PC-3 (cell line): ENCODE measurements around the gene DKK3. TPM values are rescaled to one million over a fixed set of nuclear protein-coding genes. Genes with fewer than 3 reads are reported as not detected.

Experiments used
- ATAC-seq: fragments of 200-7000 bp; cut with Tn5 transposase; 2 replicates; pipeline ENCODE4 v1.9.1; 2020; ENCODE audit warnings: mild to moderate bottlenecking, moderate library complexity
- BruUV-seq: library from RNA; stranded (reverse); fragments of 400-500 nt; replicated peaks from 2 replicates; lab custom pipeline; 2021; lab: Mats Ljungman, UMichigan
- CTCF ChIA-PET: fragments of 300-600 bp; sonication (Branson Sonifier 250); formaldehyde crosslinking; loops from one replicate; lab custom pipeline; 2022; ENCODE audit warnings: antibody characterized with exemption; lab: Charles Lee
- POLR2A ChIA-PET: fragments of 300-600 bp; sonication (Branson Sonifier 250); formaldehyde crosslinking; loops from one replicate; lab custom pipeline; 2022; ENCODE audit warnings: antibody characterized with exemption; ENCODE audit not compliant: unreplicated experiment; lab: Charles Lee
- DNase-seq: peaks from one replicate; pipeline ENCODE4 v3.0.0-alpha.2; 2015
- H2AFZ ChIP-seq: fragments of 300-600 bp; sonication (generic); 2 replicates; pipeline ENCODE4 v1.6.0; 2016; ENCODE audit warnings: antibody characterized with exemption, low read length
- H3F3A ChIP-seq: fragments of 300-600 bp; sonication (generic); one replicate; pipeline ENCODE4 v1.6.0; 2017; ENCODE audit warnings: antibody characterized with exemption, low read length, control low read depth, mild to moderate bottlenecking; ENCODE audit not compliant: unreplicated experiment
- H3K27ac ChIP-seq: fragments of 300-600 bp; sonication (generic); 2 replicates; pipeline ENCODE4 v1.5.1; 2016; ENCODE audit warnings: mild to moderate bottlenecking, low read length
- H3K27me3 ChIP-seq: fragments of 300-600 bp; sonication (generic); 2 replicates; pipeline ENCODE4 v1.6.1; 2016; ENCODE audit warnings: low read length, mixed read lengths
- H3K36me3 ChIP-seq: fragments of 300-600 bp; sonication (generic); 2 replicates; pipeline ENCODE4 v1.6.1; 2016; ENCODE audit warnings: low read depth, mixed run types, low read length, mixed read lengths
- H3K4me1 ChIP-seq: fragments of 300-600 bp; sonication (generic); 2 replicates; pipeline ENCODE4 v1.5.1; 2016; ENCODE audit warnings: low read length; ENCODE audit not compliant: insufficient read depth
- H3K4me2 ChIP-seq: fragments of 300-600 bp; sonication (generic); 2 replicates; pipeline ENCODE4 v1.6.0; 2016; ENCODE audit warnings: low read length
- H3K4me3 ChIP-seq: fragments of 300-600 bp; sonication (generic); 2 replicates; pipeline ENCODE4 v1.5.1; 2016; ENCODE audit warnings: mild to moderate bottlenecking, low read length, mixed read lengths
- H3K79me2 ChIP-seq: fragments of 300-600 bp; sonication (generic); 2 replicates; pipeline ENCODE4 v1.6.1; 2017; ENCODE audit warnings: low read length, mixed read lengths
- H3K9ac ChIP-seq: fragments of 300-600 bp; sonication (generic); 2 replicates; pipeline ENCODE4 v1.6.0; 2016; ENCODE audit warnings: mild to moderate bottlenecking, low read length
- H3K9me2 ChIP-seq: fragments of 300-600 bp; sonication (generic); replicated peaks from 2 replicates; pipeline ENCODE4 v1.6.1; 2016; ENCODE audit warnings: mixed run types, low read length, mixed read lengths
- H3K9me3 ChIP-seq: fragments of 300-600 bp; sonication (generic); 2 replicates; pipeline ENCODE4 v1.6.1; 2016; ENCODE audit warnings: low read length, mixed read lengths
- H4K20me1 ChIP-seq: fragments of 300-600 bp; sonication (generic); 2 replicates; pipeline ENCODE4 v1.6.1; 2016; ENCODE audit warnings: low read length, mixed read lengths
- EZH2 ChIP-seq: fragments of 300-600 bp; sonication (generic); IDR thresholded peaks from one replicate; pipeline ENCODE4 v1.6.1; 2017; ENCODE audit warnings: antibody characterized with exemption, mild to moderate bottlenecking, low read length; ENCODE audit not compliant: unreplicated experiment
- EZH2phosphoT487 ChIP-seq: fragments of 300-600 bp; sonication (generic); IDR thresholded peaks from 2 replicates; pipeline ENCODE4 v1.6.1; 2018; ENCODE audit warnings: mild to moderate bottlenecking, antibody characterized with exemption, low read length, borderline replicate concordance
- intact Hi-C: fragments of 100-400 bp; cut with micrococcal nuclease; formaldehyde crosslinking; loops from 2 replicates; pipeline ENCODE4 v1.9.0; 2023
- total RNA-seq: library from RNA; depleted of rRNA; stranded (reverse); fragments of >200 nt; gene quantifications from 2 replicates; pipeline ENCODE4 v1.2.3, GENCODE V29; 2014
- TF ChIP-seq, protein P1 (sequence below): fragments of 300-600 bp; sonication (generic); conservative IDR thresholded peaks from 2 replicates; pipeline ENCODE4 v1.5.1; 2017; ENCODE audit warnings: antibody characterized with exemption, low read depth, mild to moderate bottlenecking, low read length

Gene DKK3
- total RNA-seq, 1 experiment from 2014 or later = 0.07 TPM

DNA sequence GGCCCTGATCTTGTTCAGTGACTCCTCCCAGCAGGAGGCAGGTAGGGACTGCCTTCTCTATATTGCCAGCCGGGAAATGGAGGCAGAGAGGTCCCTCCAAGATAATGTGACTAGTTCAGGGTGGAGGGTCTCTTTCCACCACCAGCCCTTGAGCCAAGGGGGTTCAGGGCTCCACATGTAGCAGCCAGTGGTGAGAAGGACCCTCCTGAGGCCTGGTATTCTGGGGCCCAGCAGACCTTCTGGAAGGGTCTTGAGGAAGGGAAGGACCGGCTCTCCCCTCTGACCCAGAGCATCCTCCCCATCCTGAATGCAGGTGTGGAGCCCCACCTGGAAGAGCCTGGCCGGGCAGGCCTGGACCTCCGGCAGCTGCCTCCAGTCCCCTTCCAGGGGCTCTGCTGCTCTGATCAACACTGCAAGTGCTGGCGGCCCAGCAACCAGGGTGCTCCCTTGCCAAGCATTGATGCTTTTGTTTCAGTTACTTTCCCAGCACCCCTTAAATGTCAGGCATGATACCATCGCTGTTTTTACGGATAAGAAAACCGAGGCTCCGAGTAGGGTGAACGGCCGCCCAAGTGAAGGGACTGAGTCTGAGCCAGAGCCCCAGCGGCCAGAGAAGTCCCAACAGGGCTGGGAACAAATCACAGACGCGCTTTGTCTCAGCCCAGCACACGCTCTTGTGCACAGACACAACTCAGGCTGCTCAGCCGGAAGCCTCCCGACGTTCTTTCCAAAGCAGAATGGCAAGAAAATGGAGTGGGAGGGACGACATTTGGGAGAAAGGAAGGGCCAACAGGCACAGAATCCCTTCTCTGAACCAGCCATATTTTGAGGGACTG is 38.8 kb downstream of the DKK3 start:
- ATAC-seq = no peak
- intact Hi-C loops = no loop called here

DNA sequence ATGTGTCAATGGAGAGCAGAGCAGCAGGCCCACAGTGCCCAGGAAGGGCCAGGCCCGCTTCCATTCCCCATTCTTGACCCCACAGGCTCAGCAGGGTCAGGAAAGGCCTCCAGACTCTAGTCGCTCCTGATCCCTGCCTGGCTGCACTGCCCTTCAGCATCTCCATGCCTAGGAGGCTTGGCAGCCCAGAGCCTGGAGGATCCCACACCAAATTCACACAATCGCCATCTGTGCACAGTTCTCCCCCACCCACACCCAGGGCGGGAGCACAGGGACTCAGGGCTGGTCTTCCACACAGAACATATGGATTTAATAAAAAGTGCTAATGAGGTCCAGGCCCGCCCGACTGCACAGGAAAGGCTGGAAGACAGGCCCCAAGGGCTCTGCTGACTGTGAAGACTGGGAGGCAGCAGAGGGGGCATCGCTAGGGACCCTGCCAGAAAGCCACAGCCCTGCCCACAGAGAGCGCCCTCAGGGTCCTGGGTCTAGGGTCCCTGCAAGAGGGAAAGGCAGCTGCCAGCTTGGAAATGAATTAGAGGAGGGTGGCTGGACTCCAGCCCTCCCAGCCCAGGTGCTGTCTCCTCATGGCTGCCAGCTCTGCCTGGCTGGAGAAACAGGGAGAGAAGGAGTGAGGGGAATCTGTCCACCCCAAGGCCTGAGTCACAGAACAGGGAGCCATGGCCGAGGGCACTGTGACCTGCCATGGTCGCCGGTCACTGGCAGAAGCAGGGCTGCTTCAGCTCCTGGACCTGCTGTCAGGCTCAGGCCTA is 39.7 kb downstream of the DKK3 start:
- POLR2A ChIA-PET = no interaction called here
- no peak overlapping the region for H2AFZ ChIP-seq
- ATAC-seq = no peak
- CTCF ChIA-PET = no interaction called here
- H3K4me3 ChIP-seq = no peak overlapping the region
- no peaks in the 10 kb centered on the region for H3K36me3 ChIP-seq
- H3K4me1 ChIP-seq = no peaks in the 10 kb centered on the region; the same call in 1 of the 2 replicates
- H3F3A ChIP-seq = no peaks in the 10 kb centered on the region
- no peaks in the 10 kb centered on the region for H4K20me1 ChIP-seq
- no peak overlapping the region for H3K27ac ChIP-seq
- TF ChIP-seq EZH2phosphoT487 (no peak), EZH2 (no peak)
- TF ChIP-seq, protein P1, sequence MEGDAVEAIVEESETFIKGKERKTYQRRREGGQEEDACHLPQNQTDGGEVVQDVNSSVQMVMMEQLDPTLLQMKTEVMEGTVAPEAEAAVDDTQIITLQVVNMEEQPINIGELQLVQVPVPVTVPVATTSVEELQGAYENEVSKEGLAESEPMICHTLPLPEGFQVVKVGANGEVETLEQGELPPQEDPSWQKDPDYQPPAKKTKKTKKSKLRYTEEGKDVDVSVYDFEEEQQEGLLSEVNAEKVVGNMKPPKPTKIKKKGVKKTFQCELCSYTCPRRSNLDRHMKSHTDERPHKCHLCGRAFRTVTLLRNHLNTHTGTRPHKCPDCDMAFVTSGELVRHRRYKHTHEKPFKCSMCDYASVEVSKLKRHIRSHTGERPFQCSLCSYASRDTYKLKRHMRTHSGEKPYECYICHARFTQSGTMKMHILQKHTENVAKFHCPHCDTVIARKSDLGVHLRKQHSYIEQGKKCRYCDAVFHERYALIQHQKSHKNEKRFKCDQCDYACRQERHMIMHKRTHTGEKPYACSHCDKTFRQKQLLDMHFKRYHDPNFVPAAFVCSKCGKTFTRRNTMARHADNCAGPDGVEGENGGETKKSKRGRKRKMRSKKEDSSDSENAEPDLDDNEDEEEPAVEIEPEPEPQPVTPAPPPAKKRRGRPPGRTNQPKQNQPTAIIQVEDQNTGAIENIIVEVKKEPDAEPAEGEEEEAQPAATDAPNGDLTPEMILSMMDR = no peak
- no peak overlapping the region for H3K4me2 ChIP-seq
- H3K9me3 ChIP-seq = no peaks in the 10 kb centered on the region
- no TSS peak for BruUV-seq
- no peaks in the 10 kb centered on the region for H3K79me2 ChIP-seq
- no peaks in the 10 kb centered on the region for H3K27me3 ChIP-seq
- no peak overlapping the region for H3K9ac ChIP-seq
- intact Hi-C loops = no loop called here
- no peak for DNase-seq
- no peaks in the 10 kb centered on the region for H3K9me2 ChIP-seq

More for the DNA sequence above, 38.8 kb downstream of the DKK3 start:
- Histone ChIP-seq H3K27me3 (no peaks in the 10 kb centered on the region), H3K4me2 (no peak overlapping the region), H4K20me1 (no peaks in the 10 kb centered on the region), H3F3A (no peaks in the 10 kb centered on the region), H3K4me1 (no peaks in the 10 kb centered on the region; the same call in 1 of the 2 replicates), H3K27ac (no peak overlapping the region), H3K9ac (no peak overlapping the region), H3K9me3 (no peaks in the 10 kb centered on the region), H3K9me2 (no peaks in the 10 kb centered on the region), H3K79me2 (no peaks in the 10 kb centered on the region), H3K36me3 (no peaks in the 10 kb centered on the region), H3K4me3 (no peak overlapping the region), H2AFZ (no peak overlapping the region)
- POLR2A ChIA-PET = no interaction called here
- CTCF ChIA-PET = no interaction called here
- TF ChIP-seq, protein P1 = no peak
- TF ChIP-seq EZH2phosphoT487 = no peak
- no peak for TF ChIP-seq EZH2
- no peak for DNase-seq
- no TSS peak for BruUV-seq
